ENCODE results near the gene SHPK.
"Not testable (repeated sequence)": the region's sequence is repeated elsewhere in the genome, so short reads cannot be mapped to it uniquely, and the experiment has no call there.

SHPK gene

DNA sequence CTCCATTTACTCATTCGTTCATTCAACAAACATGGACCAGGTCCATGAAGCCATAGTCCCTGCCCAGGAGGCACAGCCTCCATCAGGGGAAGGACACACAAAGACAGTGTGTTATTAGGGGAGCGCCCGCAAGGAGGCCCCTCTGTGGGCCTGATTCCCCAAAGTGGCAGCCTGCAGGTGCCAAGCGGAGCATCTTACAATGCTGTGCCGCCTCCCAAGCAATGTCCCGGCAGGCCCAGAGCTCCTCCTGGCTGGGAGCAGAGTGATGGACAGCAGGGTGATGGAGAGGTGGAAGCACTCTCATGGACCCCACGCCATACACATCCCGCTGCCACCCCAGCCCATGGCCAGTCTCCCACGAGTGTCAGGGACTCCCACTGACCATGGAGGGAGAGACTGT, 52.6 kb downstream of the SHPK start:
- TF ChIP-seq, protein P1, sequence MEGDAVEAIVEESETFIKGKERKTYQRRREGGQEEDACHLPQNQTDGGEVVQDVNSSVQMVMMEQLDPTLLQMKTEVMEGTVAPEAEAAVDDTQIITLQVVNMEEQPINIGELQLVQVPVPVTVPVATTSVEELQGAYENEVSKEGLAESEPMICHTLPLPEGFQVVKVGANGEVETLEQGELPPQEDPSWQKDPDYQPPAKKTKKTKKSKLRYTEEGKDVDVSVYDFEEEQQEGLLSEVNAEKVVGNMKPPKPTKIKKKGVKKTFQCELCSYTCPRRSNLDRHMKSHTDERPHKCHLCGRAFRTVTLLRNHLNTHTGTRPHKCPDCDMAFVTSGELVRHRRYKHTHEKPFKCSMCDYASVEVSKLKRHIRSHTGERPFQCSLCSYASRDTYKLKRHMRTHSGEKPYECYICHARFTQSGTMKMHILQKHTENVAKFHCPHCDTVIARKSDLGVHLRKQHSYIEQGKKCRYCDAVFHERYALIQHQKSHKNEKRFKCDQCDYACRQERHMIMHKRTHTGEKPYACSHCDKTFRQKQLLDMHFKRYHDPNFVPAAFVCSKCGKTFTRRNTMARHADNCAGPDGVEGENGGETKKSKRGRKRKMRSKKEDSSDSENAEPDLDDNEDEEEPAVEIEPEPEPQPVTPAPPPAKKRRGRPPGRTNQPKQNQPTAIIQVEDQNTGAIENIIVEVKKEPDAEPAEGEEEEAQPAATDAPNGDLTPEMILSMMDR (conservative IDR thresholded peaks at IDR 0.05), result no peak
- TF ChIP-seq ZFX (IDR thresholded peaks at IDR 0.05), result no peak
- H3K27ac ChIP-seq, result no peak overlapping the region

DNA sequence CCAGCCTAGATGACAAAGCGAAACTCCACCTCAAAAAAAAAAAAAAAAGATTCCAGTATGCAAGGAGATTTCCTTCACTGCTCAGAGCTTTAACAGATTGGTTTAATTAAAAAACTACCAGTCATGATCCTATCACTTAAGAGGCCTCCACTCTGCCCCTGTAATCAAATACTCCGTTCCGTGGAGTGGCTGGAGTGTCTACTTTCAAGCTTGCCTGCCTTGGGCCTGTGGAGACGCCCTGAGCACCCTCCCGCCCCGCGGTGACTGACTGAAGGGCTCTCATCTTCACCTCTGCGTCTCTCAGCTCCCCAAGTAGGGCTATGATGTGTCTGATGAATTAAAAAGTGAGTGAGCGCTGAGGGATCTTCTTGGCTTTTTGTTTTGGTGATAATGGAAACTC, 53.1 kb downstream of the SHPK start:
- no peak overlapping the region for H3K27ac ChIP-seq
- TF ChIP-seq, protein P1 (conservative IDR thresholded peaks at IDR 0.05), result no peak
- TF ChIP-seq ZFX (IDR thresholded peaks at IDR 0.05), result no peak

DNA sequence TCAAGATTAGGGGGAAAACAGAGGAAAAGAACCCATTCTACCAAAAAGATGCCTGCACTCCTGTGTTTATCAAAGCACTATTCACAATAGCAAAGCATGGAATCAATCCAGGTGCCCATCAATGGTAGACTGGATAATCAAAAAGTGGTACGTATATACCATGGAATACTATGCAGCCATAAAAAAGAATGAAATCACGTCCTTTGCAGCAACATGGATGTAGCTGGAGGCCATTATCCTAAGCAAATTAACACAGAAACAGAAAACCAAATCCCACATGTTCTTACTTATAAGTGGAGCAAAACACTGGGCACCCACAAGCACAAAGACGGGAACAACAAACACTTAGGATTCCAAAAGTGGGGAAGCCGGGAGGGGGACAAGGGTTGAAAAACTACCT, 57.4 kb downstream of the SHPK start:
- H3K27ac ChIP-seq, result not testable (repeated sequence)

DNA sequence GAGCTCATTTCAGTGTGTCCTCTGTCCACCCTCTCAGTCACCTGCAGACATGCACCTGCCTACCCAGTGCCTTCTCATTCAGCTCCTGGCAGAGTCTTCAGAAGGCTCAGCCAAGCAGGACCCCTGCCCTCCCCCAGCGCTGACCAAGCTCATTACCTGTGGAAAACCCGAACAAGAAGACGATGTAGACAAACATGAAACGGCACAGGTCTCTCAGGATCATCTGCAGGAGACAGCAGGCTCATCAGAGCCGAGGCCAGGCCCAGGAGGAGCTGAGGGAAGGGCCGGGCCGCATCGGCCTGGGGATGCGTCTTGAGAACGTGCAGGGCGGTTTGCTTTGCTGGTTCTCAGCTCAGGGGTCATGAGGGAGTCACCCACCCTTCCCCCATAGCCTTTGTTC, 59.1 kb downstream of the SHPK start:
- TF ChIP-seq ZFX (IDR thresholded peaks at IDR 0.05), result no peak
- TF ChIP-seq, protein P1 (conservative IDR thresholded peaks at IDR 0.05), result no peak
- no peak overlapping the region for H3K27ac ChIP-seq

DNA sequence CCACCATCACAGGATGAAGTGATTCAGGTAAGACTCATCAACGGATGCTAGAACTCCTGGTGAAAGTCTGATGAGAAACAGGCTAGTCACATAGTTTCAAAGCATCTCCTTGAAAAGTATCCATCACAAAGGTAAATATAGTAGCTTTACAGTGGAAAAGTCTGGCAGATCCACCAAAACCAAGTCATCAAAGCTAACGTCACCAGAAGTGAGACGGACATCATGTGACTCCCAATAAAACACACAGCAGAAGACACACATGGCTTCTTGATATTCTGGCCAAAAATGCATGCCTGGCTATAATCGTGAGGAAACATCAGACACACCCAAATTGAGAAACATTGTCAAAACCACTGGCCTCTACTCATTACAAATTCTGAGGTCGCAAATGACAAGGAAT, 60.5 kb downstream of the SHPK start:
- no peak overlapping the region for H3K27ac ChIP-seq
- TF ChIP-seq, protein P1 (conservative IDR thresholded peaks at IDR 0.05), result no peak
- no peak for TF ChIP-seq ZFX (IDR thresholded peaks at IDR 0.05)

DNA sequence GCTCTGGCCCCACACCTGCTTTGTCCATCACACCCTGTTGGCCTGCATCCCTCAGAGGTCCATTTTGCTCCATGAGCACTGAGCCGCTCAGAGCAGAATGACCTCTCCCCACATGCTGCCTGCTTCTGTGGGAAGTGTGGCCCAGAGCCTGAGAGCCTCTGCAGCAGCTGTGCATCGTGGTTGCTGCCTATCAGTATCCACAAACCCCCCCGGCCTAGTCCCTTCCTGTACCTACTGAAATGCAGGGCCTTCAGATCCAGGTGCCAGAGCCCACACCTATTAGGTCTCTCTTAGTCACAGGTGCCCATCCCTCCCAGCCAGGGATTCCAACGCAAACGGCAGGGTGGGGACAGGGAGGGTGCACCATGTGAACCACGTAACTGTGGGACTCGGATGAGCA, 61.8 kb downstream of the SHPK start:
- no peak for TF ChIP-seq ZFX (IDR thresholded peaks at IDR 0.05)
- TF ChIP-seq, protein P1 (conservative IDR thresholded peaks at IDR 0.05), result no peak
- H3K27ac ChIP-seq, result no peak overlapping the region

DNA sequence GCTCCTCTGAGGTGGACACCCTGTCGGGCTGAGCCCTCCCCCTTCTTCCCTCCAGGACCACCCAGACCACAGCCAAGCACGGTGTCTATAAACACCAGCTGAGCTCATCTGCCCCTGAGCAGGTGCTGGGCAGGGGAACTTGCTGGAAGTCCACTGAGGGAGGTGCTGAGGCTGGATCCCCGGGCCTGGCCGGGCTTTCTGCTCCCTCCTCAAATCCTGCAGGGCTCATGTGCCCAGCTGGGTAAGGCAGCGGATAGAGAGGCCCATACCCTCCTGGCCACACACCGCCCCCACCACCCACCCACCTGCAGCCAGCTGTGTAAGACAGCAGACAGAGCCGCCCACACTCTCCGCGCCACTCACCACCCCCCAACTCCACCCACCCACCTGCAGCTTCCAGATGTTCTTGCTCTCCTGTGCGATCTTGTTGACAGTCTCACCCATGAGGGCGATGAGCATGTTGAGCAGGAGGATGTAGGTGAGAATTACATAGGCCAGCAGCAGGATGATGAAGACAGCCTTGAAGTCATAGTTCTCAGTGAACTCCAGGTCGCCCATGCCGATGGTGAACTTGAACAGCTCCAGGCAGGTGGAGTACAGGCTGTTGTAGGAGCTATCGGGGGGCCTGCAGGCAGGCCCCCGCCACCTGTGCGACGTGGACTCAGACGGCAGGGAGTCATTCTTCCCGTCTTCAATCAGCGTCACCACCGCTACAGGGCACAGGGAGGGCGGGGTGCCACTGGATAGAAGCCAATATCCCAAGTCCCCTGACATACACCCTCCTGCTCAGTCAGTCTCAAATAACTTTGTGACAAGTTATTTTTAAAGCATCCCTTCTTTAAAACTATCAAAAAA, 62.6 kb downstream of the SHPK start:
- TF ChIP-seq, protein P1 (conservative IDR thresholded peaks at IDR 0.05), result no peak
- TF ChIP-seq ZFX (IDR thresholded peaks at IDR 0.05), result no peak
- H3K27ac ChIP-seq, result no peak overlapping the region

DNA sequence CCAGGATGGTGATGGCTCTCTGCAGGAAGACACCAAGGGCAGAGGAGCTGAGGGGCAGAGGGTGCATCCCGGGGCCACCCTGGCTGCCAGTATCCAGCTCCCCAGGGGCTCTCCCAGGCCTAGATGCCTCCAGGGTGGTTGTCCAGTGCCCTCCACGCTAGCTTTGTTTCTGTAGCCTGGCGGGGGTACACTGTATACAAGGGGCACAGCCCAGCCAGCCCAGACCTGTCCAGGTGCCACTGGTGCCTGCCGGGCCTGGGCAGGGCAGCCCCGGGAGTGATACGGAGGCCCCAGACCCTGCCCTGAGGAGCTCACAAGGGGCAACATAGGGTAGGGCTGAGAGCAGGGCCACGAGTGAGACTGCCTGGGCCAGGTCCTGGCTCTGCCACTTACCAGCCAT, 63.8 kb downstream of the SHPK start:
- no peak for TF ChIP-seq ZFX (IDR thresholded peaks at IDR 0.05)
- TF ChIP-seq, protein P1 (conservative IDR thresholded peaks at IDR 0.05), result no peak
- no peak overlapping the region for H3K27ac ChIP-seq

All from C4-2B (cell line).